MM.1S (cell line): ENCODE measurements around the gene PRMT9.

Experiments
- DNase-seq: peaks from one replicate; pipeline ENCODE4 v3.0.0-alpha.2; 2015
- H2AFZ ChIP-seq: fragments of 300-600 bp; sonication (generic); 2 replicates; pipeline ENCODE4 v1.6.0; 2016; ENCODE audit warnings: antibody characterized with exemption, low read length
- H3F3A ChIP-seq: fragments of 300-600 bp; sonication (generic); 2 replicates; pipeline ENCODE4 v1.6.1; 2016; ENCODE audit warnings: mild to moderate bottlenecking, antibody characterized with exemption, low read length, moderate library complexity, mixed read lengths; ENCODE audit not compliant: insufficient read depth
- H3K27ac ChIP-seq: fragments of 300-600 bp; sonication (generic); 2 replicates; pipeline ENCODE4 v1.5.1; 2016; ENCODE audit warnings: mild to moderate bottlenecking, low read length
- H3K27me3 ChIP-seq: fragments of 300-600 bp; sonication (generic); replicated peaks from 2 replicates; pipeline ENCODE4 v1.6.0; 2016; ENCODE audit warnings: low read length; ENCODE audit not compliant: insufficient read depth
- H3K36me3 ChIP-seq: fragments of 300-600 bp; sonication (generic); replicated peaks from 2 replicates; pipeline ENCODE4 v1.6.1; 2016; ENCODE audit warnings: mild to moderate bottlenecking, low read length, mixed read lengths; ENCODE audit not compliant: insufficient read depth
- H3K4me1 ChIP-seq: fragments of 300-600 bp; sonication (generic); 2 replicates; pipeline ENCODE4 v1.6.1; 2016; ENCODE audit warnings: low read length, mixed read lengths
- H3K4me2 ChIP-seq: fragments of 300-600 bp; sonication (generic); 2 replicates; pipeline ENCODE4 v1.6.0; 2016; ENCODE audit warnings: low read depth, low read length
- H3K4me3 ChIP-seq: fragments of 300-600 bp; sonication (generic); 2 replicates; pipeline ENCODE4 v1.5.1; 2016; ENCODE audit warnings: low read length, mixed read lengths
- H3K79me2 ChIP-seq: fragments of 300-600 bp; sonication (generic); 2 replicates; pipeline ENCODE4 v1.6.1; 2016; ENCODE audit warnings: mixed run types, low read length, mixed read lengths
- H3K9ac ChIP-seq: fragments of 300-600 bp; sonication (generic); 2 replicates; pipeline ENCODE4 v1.6.1; 2016; ENCODE audit warnings: low read length, mixed read lengths
- H3K9me2 ChIP-seq: fragments of 300-600 bp; sonication (generic); replicated peaks from 2 replicates; pipeline ENCODE4 v1.6.1; 2016; ENCODE audit warnings: mild to moderate bottlenecking, low read length, mixed read lengths; ENCODE audit not compliant: insufficient read depth
- H3K9me3 ChIP-seq: fragments of 300-600 bp; sonication (generic); replicated peaks from 2 replicates; pipeline ENCODE4 v1.6.1; 2016; ENCODE audit warnings: mild to moderate bottlenecking, low read length, mixed read lengths; ENCODE audit not compliant: insufficient read depth
- H4K20me1 ChIP-seq: fragments of 300-600 bp; sonication (generic); 2 replicates; pipeline ENCODE4 v1.6.1; 2016; ENCODE audit warnings: mild to moderate bottlenecking, low read length, moderate library complexity, mixed read lengths; ENCODE audit not compliant: insufficient read depth
- EZH2 ChIP-seq: fragments of 300-600 bp; sonication (generic); optimal IDR thresholded peaks from 2 replicates; pipeline ENCODE3; 2017; ENCODE audit warnings: low read depth, mild to moderate bottlenecking, antibody characterized with exemption, low read length, mixed read lengths
- EZH2phosphoT487 ChIP-seq: fragments of 300-600 bp; sonication (generic); IDR thresholded peaks from 2 replicates; pipeline ENCODE4 v1.6.1; 2018; ENCODE audit warnings: antibody characterized with exemption, low read length
- TF ChIP-seq, protein P1 (sequence below): fragments of 300-600 bp; sonication (generic); IDR thresholded peaks from 2 replicates; pipeline ENCODE4 v1.5.1; 2016; ENCODE audit warnings: antibody characterized with exemption, low read length, mixed read lengths

The PRMT9 gene

DNA sequence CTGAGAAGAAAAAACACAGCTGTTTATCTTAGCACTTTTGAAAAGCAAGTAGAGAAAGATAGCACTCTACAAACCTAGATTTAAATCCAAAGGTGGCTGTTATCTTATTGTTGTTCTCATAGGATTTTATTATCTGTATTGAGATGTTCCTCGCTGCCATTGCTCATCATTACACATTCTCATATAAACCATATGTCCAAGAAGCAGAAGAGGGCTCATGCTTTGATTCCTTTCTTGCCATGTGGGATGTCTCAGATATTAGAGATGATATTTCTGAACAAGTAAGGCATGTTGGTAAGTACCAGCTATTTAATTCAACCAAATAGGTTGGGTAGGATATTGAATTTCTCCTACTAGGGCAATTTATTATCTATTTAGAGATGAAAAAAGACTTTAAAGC is 50.3 kb downstream of the PRMT9 start:
- Histone ChIP-seq H3K27me3 (no peaks in the 10 kb centered on the region), H3K4me3 (no peak overlapping the region), H3K27ac (no peak overlapping the region), H3K79me2 (no peaks in the 10 kb centered on the region), H3K9me2 (no peaks in the 10 kb centered on the region), H4K20me1 (no peaks in the 10 kb centered on the region), H3K36me3 (peaks cover 7% of the 10 kb centered on the region; the same call in 1 of the 2 replicates), H3K4me1 (no peaks in the 10 kb centered on the region), H3K9ac (no peak overlapping the region), H3F3A (no peaks in the 10 kb centered on the region; the same call in 1 of the 2 replicates), H2AFZ (no peak overlapping the region), H3K4me2 (no peak overlapping the region), H3K9me3 (no peaks in the 10 kb centered on the region)
- no peak for DNase-seq
- no peak for TF ChIP-seq EZH2
- TF ChIP-seq, protein P1, sequence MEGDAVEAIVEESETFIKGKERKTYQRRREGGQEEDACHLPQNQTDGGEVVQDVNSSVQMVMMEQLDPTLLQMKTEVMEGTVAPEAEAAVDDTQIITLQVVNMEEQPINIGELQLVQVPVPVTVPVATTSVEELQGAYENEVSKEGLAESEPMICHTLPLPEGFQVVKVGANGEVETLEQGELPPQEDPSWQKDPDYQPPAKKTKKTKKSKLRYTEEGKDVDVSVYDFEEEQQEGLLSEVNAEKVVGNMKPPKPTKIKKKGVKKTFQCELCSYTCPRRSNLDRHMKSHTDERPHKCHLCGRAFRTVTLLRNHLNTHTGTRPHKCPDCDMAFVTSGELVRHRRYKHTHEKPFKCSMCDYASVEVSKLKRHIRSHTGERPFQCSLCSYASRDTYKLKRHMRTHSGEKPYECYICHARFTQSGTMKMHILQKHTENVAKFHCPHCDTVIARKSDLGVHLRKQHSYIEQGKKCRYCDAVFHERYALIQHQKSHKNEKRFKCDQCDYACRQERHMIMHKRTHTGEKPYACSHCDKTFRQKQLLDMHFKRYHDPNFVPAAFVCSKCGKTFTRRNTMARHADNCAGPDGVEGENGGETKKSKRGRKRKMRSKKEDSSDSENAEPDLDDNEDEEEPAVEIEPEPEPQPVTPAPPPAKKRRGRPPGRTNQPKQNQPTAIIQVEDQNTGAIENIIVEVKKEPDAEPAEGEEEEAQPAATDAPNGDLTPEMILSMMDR = no peak
- TF ChIP-seq EZH2phosphoT487 = no peak

DNA sequence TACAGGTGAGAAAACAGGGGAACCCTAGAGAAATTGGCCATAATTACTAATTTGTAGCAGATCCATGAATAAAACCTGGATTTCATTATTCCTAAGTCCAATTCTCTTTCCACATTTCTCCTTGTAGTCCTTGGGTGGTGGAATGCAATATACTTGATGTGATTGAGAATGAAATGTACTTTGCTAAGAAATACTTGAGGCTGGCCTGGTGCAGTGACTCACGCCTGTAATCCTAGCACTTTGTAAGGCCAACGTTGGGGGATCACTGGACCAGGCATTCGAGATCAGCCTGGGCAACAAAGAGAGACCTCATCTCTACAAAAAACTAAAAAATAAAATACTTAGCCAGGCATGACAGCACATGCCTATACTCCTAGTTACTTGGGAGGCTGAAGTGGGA is 50.9 kb downstream of the PRMT9 start:
- TF ChIP-seq EZH2phosphoT487 (no peak), EZH2 (no peak)
- TF ChIP-seq, protein P1 = no peak
- no peak overlapping the region for H3K9ac ChIP-seq
- no peaks in the 10 kb centered on the region; the same call in 1 of the 2 replicates for H3F3A ChIP-seq
- H3K27me3 ChIP-seq = no peaks in the 10 kb centered on the region
- H3K27ac ChIP-seq = no peak overlapping the region
- no peaks in the 10 kb centered on the region for H3K79me2 ChIP-seq
- no peak for DNase-seq
- no peaks in the 10 kb centered on the region for H4K20me1 ChIP-seq
- no peaks in the 10 kb centered on the region for H3K4me1 ChIP-seq
- H3K4me2 ChIP-seq = no peak overlapping the region
- H3K9me2 ChIP-seq = no peaks in the 10 kb centered on the region
- no peaks in the 10 kb centered on the region for H3K9me3 ChIP-seq
- no peak overlapping the region for H3K4me3 ChIP-seq
- no peak overlapping the region for H2AFZ ChIP-seq
- H3K36me3 ChIP-seq = peaks cover 7% of the 10 kb centered on the region; the same call in 1 of the 2 replicates

DNA sequence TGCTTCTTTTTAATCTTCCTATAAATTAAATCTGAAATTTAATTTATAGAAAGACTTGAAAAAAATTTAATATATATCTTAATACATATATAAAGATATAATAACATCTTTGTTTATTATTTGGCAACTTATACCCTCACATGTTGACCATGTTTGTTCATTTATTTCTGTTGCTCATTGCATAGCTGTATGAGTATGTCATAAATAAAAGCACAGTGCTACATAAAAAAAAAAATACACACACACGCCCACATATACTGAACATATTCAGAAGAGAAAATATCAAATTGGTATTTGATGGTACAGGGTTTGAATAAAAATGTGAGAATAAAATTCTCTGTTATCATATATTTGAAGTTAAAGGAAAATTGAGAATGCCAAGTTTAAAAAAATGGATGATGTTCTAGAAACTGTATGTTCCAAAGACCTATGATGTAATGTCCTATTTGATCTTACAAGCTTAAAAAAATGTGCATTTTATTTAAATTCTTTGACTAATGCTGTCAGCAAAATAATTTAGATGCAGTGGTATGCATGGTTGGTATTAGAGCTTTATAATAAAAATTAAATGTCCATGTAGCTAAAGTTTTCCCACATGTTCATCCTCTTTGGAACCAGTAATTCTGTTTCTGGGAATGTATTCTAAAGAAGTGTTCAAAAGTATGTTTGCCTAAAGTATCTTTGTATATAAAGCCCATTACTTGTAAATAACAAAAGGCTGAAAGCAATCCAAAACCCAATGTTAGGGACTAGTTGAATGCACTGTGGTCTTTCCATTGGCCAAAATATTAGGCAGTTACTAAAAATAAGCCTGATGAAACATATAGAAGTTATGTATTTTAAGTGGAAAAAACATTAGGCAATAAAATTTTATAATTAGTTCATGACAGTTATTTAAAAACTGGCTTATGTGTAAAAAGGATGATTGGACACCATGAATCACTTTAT is 53.9 kb downstream of the PRMT9 start:
- no peak for DNase-seq

More for the DNA sequence above, 53.9 kb downstream of the PRMT9 start:
- Histone ChIP-seq H3K79me2 (no peaks in the 10 kb centered on the region), H3F3A (no peaks in the 10 kb centered on the region; the same call in 1 of the 2 replicates), H3K9me3 (no peaks in the 10 kb centered on the region), H3K27ac (no peak overlapping the region), H3K9me2 (no peaks in the 10 kb centered on the region), H3K36me3 (peaks cover 3% of the 10 kb centered on the region; the same call in 1 of the 2 replicates), H3K4me3 (no peak overlapping the region), H3K4me1 (no peaks in the 10 kb centered on the region), H4K20me1 (no peaks in the 10 kb centered on the region), H3K27me3 (no peaks in the 10 kb centered on the region), H3K9ac (no peak overlapping the region), H2AFZ (no peak overlapping the region), H3K4me2 (no peak overlapping the region)
- no peak for TF ChIP-seq EZH2phosphoT487
- TF ChIP-seq, protein P1 = no peak
- TF ChIP-seq EZH2 = no peak
